Measurements from ENCODE around the gene ILK. TPM values are rescaled to one million over a fixed set of nuclear protein-coding genes. Genes with fewer than 3 reads are reported as not detected.

The ILK gene
- total and polyA plus RNA-seq, 2 of the 13 experiments (the other 11 are each of a cell fraction or from before 2014, with no cell fraction given): 70.3 to 108 TPM

DNA sequence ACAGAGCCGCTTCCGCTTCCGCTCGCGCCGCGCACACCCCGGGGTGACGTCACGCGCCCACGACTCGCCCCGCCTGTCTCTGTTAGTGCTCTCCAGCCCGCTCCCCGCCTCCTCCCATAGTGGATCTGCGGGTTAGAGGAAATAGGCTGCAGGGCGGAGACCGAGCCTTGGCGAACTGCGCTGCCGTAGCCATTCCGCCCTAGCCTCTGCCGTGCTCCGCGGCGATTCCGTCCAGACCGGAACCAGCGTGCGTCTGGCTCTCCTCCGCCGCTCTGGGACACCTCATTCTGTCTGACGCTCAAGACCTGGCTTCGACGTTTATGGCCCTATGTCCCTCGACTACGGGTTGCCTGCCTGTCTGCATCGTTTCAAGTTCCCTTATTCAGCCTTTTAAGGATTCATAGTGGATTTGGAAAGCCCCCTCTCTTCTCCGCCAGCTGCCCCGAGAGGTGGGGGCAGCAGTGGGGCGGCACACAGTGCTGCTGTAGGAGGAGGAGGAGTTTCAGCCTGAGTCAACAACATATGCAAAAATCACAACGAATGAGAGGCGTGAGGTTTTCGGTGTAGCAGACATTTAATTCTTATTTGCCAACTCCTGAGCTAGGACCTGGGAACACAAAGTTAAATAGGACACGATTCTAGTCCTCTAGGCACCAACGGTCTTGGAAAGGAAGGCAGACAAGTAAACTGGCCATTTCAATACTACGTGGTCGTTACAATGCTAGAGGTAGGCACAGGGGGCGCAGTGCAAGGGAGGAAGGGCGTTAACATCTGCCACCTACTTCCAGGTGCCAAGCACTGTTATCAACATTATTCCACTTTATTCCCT is 8.9 kb downstream of the ILK start, which contains the start of gene TAF10 (continued):
- TF ChIP-seq HOXA7 (CRISPR knock-in tag; IDR thresholded peaks at IDR 0.05) (no peak), POLR2A (IDR thresholded peaks at IDR 0.05; ENCODE audit: insufficient read depth in 1 of 2, low read depth in 2 of 2, low read length in 2 of 2) (peak; percentile 85 to 99), NCOA5 (CRISPR knock-in tag; IDR thresholded peaks at IDR 0.05) (no peak), MTA3 (CRISPR knock-in tag; IDR thresholded peaks at IDR 0.05) (no peak), KLF6 (CRISPR knock-in tag; IDR thresholded peaks at IDR 0.05) (0 out of 2 replicates have a peak, but pooled peaks have one; percentile 49), ZNF18 (CRISPR knock-in tag; IDR thresholded peaks at IDR 0.05; ENCODE audit: insufficient replicate concordance) (no peak), SMAD3 (CRISPR knock-in tag; IDR thresholded peaks at IDR 0.05) (no peak), HES4 (CRISPR knock-in tag; IDR thresholded peaks at IDR 0.05; ENCODE audit: borderline replicate concordance) (no peak), HNF4G (IDR thresholded peaks at IDR 0.05; ENCODE audit: borderline replicate concordance, low read depth, low read length) (no peak), HNF4G (CRISPR knock-in tag; IDR thresholded peaks at IDR 0.05; ENCODE audit: borderline replicate concordance, low read depth) (no peak; the same call in 1 of the 2 replicates), MATR3 (CRISPR knock-in tag; IDR thresholded peaks at IDR 0.05) (no peak), BRCA1 (CRISPR knock-in tag; IDR thresholded peaks at IDR 0.05) (no peak), ZMAT3 (CRISPR knock-in tag; conservative IDR thresholded peaks at IDR 0.05) (peak; percentile 74; the same call in 1 of the 2 replicates)
- TF ChIP-seq, protein P1, sequence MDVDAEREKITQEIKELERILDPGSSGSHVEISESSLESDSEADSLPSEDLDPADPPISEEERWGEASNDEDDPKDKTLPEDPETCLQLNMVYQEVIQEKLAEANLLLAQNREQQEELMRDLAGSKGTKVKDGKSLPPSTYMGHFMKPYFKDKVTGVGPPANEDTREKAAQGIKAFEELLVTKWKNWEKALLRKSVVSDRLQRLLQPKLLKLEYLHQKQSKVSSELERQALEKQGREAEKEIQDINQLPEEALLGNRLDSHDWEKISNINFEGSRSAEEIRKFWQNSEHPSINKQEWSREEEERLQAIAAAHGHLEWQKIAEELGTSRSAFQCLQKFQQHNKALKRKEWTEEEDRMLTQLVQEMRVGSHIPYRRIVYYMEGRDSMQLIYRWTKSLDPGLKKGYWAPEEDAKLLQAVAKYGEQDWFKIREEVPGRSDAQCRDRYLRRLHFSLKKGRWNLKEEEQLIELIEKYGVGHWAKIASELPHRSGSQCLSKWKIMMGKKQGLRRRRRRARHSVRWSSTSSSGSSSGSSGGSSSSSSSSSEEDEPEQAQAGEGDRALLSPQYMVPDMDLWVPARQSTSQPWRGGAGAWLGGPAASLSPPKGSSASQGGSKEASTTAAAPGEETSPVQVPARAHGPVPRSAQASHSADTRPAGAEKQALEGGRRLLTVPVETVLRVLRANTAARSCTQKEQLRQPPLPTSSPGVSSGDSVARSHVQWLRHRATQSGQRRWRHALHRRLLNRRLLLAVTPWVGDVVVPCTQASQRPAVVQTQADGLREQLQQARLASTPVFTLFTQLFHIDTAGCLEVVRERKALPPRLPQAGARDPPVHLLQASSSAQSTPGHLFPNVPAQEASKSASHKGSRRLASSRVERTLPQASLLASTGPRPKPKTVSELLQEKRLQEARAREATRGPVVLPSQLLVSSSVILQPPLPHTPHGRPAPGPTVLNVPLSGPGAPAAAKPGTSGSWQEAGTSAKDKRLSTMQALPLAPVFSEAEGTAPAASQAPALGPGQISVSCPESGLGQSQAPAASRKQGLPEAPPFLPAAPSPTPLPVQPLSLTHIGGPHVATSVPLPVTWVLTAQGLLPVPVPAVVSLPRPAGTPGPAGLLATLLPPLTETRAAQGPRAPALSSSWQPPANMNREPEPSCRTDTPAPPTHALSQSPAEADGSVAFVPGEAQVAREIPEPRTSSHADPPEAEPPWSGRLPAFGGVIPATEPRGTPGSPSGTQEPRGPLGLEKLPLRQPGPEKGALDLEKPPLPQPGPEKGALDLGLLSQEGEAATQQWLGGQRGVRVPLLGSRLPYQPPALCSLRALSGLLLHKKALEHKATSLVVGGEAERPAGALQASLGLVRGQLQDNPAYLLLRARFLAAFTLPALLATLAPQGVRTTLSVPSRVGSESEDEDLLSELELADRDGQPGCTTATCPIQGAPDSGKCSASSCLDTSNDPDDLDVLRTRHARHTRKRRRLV (CRISPR knock-in tag; IDR thresholded peaks at IDR 0.05): peak; percentile 94
- TF ChIP-seq, protein P2, sequence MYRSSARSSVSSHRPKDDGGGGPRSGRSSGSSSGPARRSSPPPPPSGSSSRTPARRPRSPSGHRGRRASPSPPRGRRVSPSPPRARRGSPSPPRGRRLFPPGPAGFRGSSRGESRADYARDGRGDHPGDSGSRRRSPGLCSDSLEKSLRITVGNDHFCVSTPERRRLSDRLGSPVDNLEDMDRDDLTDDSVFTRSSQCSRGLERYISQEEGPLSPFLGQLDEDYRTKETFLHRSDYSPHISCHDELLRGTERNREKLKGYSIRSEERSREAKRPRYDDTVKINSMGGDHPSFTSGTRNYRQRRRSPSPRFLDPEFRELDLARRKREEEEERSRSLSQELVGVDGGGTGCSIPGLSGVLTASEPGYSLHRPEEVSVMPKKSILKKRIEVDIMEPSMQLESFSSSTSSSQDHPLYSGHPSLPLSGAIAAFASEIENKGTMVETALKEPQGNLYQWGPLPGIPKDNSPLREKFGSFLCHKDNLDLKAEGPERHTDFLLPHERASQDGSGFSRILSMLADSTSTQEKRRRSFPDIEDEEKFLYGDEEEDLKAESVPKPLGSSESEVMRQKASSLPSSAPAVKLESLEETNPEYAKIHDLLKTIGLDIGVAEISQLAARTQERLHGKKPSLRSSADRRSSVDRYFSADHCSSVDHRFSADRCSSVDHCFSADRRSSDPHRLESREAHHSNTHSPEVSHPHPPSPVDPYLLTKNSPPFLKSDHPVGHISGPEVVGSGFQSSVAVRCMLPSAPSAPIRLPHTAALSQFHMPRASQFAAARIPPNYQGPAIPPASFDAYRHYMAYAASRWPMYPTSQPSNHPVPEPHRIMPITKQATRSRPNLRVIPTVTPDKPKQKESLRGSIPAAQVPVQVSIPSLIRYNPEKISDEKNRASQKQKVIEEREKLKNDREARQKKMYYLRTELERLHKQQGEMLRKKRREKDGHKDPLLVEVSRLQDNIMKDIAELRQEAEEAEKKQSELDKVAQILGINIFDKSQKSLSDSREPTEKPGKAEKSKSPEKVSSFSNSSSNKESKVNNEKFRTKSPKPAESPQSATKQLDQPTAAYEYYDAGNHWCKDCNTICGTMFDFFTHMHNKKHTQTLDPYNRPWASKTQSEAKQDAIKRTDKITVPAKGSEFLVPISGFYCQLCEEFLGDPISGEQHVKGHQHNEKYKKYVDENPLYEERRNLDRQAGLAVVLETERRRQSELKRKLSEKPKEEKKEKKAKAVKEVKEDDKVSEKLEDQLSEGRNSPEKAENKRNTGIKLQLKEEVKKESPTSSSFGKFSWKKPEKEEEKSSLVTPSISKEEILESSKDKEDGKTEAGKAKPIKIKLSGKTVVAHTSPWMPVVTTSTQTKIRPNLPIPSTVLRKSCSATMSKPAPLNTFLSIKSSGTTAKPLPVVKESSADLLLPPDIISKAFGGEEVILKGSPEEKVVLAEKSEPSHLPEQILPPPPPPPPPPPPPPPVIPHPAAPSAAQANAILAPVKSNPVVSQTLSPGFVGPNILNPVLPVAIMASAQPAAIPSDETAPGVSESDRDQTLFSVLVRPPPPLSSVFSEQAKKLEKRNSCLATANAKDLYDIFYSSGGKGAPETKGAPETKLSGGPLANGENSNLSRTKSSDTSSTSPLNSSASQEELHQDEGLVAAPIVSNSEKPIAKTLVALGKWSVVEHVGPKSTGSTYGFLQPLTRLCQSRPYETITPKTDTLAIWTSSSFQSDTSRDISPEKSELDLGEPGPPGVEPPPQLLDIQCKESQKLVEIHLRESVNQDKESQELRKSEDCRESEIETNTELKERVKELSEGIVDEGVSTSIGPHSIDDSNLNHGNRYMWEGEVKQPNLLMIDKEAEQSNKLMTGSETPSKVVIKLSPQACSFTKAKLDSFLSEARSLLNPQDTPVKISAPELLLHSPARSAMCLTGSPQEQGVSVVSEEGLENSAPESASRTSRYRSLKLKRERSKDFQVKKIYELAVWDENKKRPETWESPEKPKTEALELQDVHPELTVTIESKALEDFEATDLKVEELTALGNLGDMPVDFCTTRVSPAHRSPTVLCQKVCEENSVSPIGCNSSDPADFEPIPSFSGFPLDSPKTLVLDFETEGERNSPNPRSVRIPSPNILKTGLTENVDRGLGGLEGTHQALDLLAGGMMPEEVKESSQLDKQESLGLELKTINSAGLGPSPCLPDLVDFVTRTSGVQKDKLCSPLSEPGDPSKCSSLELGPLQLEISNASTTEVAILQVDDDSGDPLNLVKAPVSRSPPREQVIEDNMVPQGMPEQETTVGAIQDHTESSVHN (CRISPR knock-in tag; IDR thresholded peaks at IDR 0.05): 0 out of 2 replicates have a peak, but pooled peaks have one; percentile 25
